Measurements from ENCODE around the gene NUDT8. TPM values are rescaled to one million over a fixed set of nuclear protein-coding genes. Genes with fewer than 3 reads are reported as not detected.
"Not testable (repeated sequence)": the region's sequence is repeated elsewhere in the genome, so short reads cannot be mapped to it uniquely, and the experiment has no call there.

The NUDT8 gene
- total and polyA plus RNA-seq, 2 of the 8 experiments (the other 6 are each of a cell fraction or from before 2014, with no cell fraction given) = 7.2 to 8.3 TPM

GRCh38 chr11:67659651-67660165, 30.0 kb upstream of the NUDT8 start:
- H3K27me3 ChIP-seq (replicated peaks in 1 of 4; ENCODE audit: control insufficient read depth in 3 of 4, extremely low read depth in 1 of 4, insufficient read depth in 3 of 4, low read length in 3 of 4); H3K14ac ChIP-seq (ENCODE audit: insufficient read length); H3K18ac ChIP-seq (ENCODE audit: extremely low read depth, low read length); H3K23me2 ChIP-seq (ENCODE audit: low read depth, low read length); H2AFZ ChIP-seq (ENCODE audit: low read length); H3K79me1 ChIP-seq (ENCODE audit: low read depth, low read length); H3K4ac ChIP-seq (replicated peaks; ENCODE audit: insufficient read length, low read depth, low read length); H3K56ac ChIP-seq (replicated peaks; ENCODE audit: insufficient read length, low read depth, low read length); H3K9ac ChIP-seq (replicated peaks in 1 of 4; ENCODE audit: extremely low read depth in 1 of 4, low read depth in 3 of 4, low read length in 3 of 4); H4K5ac ChIP-seq (ENCODE audit: insufficient read length, low read depth, low read length); H4K91ac ChIP-seq (replicated peaks; ENCODE audit: insufficient read length, low read length); H3K79me2 ChIP-seq (ENCODE audit: control insufficient read depth in 1 of 2, insufficient read depth in 2 of 2, low read length in 2 of 2); H4K20me1 ChIP-seq (replicated peaks in 1 of 2; ENCODE audit: control insufficient read depth in 1 of 2, insufficient read depth in 2 of 2, low read length in 2 of 2); H3K4me1 ChIP-seq (replicated peaks in 1 of 4; ENCODE audit: control insufficient read depth in 3 of 4, insufficient read depth in 4 of 4, low read length in 3 of 4); H2BK12ac ChIP-seq (ENCODE audit: low read depth, low read length); DNase-seq (ENCODE audit: low read depth in 1 of 2, low spot score in 2 of 2); H3K23ac ChIP-seq (ENCODE audit: insufficient read length); H4K8ac ChIP-seq (ENCODE audit: extremely low read depth, insufficient read depth, low read length); H2AK5ac ChIP-seq (ENCODE audit: low read depth, low read length); H2BK20ac ChIP-seq (ENCODE audit: low read length); FAIRE-seq; H2BK120ac ChIP-seq (replicated peaks; ENCODE audit: low read depth, low read length); H3K36me3 ChIP-seq (ENCODE audit: control insufficient read depth in 2 of 4, insufficient read depth in 4 of 4, low read length in 3 of 4); H2BK15ac ChIP-seq (ENCODE audit: low read length); H2BK5ac ChIP-seq (ENCODE audit: low read depth, low read length); H3K4me3 ChIP-seq (ENCODE audit: extremely low read depth in 1 of 4, insufficient read depth in 2 of 4, low read depth in 3 of 4, low read length in 4 of 4); H3K27ac ChIP-seq (ENCODE audit: low read depth, low read length); H3K4me2 ChIP-seq (ENCODE audit: insufficient read depth in 1 of 2, low read depth in 2 of 2, low read length in 2 of 2): not testable (repeated sequence)
- POLR2A ChIA-PET (ENCODE audit: partially characterized antibody) = interaction anchor here (1.3 kb wide), 1 partner anchor 30 kb away, joined by 5 read pairs; the partner anchor contains the start of gene NUDT8
- CTCF ChIA-PET (ENCODE audit: partially characterized antibody) = interaction anchor here (0.6 to 6.0 kb wide), 18 partner anchors 8 to 334 kb away, joined by 3 to 74 read pairs (median 7); partner anchors contain the start of genes ACY3, ALDH3B2, NUDT8 and TBX10
- H3K9me3 ChIP-seq (ENCODE audit: insufficient read depth in 2 of 2, low read depth in 1 of 2, low read length in 1 of 2) = peaks cover 22 to 25% of the 10 kb centered on the region in 2 experiments
- 77% methylated on average over 5 of the region's 5 CpGs; no CpG with 5 or more reads in 1 of the 2 experiments for WGBS, 2 experiments (ENCODE audit: extremely low coverage in 1 of 2, insufficient coverage in 1 of 2, insufficient read length in 1 of 2, insufficient replicate concordance in 2 of 2, low coverage in 1 of 2, low lambda C conversion rate in 2 of 2, missing lambda C conversion rate in 1 of 2)
